SU-DHL-6 (cell line): ENCODE results near the gene GRIK4.

Source experiments
- H2AFZ ChIP-seq: fragments of 200-600 bp; sonication (generic); 2 replicates; pipeline ENCODE4 v1.6.1; 2014; ENCODE audit warnings: low read depth, mild to moderate bottlenecking, moderate library complexity, mixed read lengths, antibody characterized with exemption, low read length; ENCODE audit not compliant: severe bottlenecking
- H3F3A ChIP-seq: fragments of 200-600 bp; shearing (Covaris generic); 2 replicates; pipeline ENCODE4 v1.6.0; 2016; ENCODE audit warnings: antibody characterized with exemption, mild to moderate bottlenecking; ENCODE audit not compliant: insufficient read depth
- H3K27ac ChIP-seq: fragments of 200-600 bp; sonication (generic); 2 replicates; pipeline ENCODE4 v1.5.1; 2016; ENCODE audit warnings: low read depth, mild to moderate bottlenecking, low read length, moderate library complexity, mixed read lengths
- H3K27me3 ChIP-seq: fragments of 200-600 bp; sonication (generic), shearing (Covaris generic); 2 replicates; pipeline ENCODE4 v1.6.0; 2014; ENCODE audit warnings: mild to moderate bottlenecking, low read length
- H3K36me3 ChIP-seq: fragments of 200-600 bp; sonication (generic); 2 replicates; pipeline ENCODE4 v1.6.1; 2014; ENCODE audit warnings: mild to moderate bottlenecking, low read length, mixed read lengths
- H3K4me2 ChIP-seq: fragments of 300-600, 200-600 bp; shearing (Covaris generic), sonication (generic); 2 replicates; pipeline ENCODE4 v1.6.0; 2014; ENCODE audit warnings: low read length, low read depth, mild to moderate bottlenecking; ENCODE audit not compliant: poor library complexity, severe bottlenecking
- H3K4me3 ChIP-seq: fragments of 200-600 bp; sonication (generic); 2 replicates; pipeline ENCODE4 v1.5.1; 2014; ENCODE audit warnings: antibody characterized with exemption, low read length, mild to moderate bottlenecking, mixed read lengths; ENCODE audit not compliant: insufficient read depth, poor library complexity, severe bottlenecking
- H3K79me2 ChIP-seq: fragments of 200-600 bp; sonication (generic); 2 replicates; pipeline ENCODE4 v1.6.1; 2014; ENCODE audit warnings: mild to moderate bottlenecking, low read length, moderate library complexity; ENCODE audit not compliant: insufficient read depth
- H3K9ac ChIP-seq: fragments of 200-600 bp; sonication (generic); 2 replicates; pipeline ENCODE4 v1.7.0; 2014; ENCODE audit warnings: mild to moderate bottlenecking, low read length
- H3K9me2 ChIP-seq: fragments of 200-600 bp; sonication (generic); replicated peaks from 2 replicates; pipeline ENCODE4 v1.6.1; 2014; ENCODE audit warnings: low read length; ENCODE audit not compliant: insufficient read depth
- H3K9me3 ChIP-seq: fragments of 200-600 bp; sonication (generic); 2 replicates; pipeline ENCODE4 v1.6.1; 2014; ENCODE audit warnings: low read length, mixed read lengths; ENCODE audit not compliant: insufficient read depth
- H4K20me1 ChIP-seq: fragments of 200-600 bp; sonication (generic); 2 replicates; pipeline ENCODE4 v1.6.1; 2014; ENCODE audit warnings: low read depth, mild to moderate bottlenecking, antibody characterized with exemption, low read length, moderate library complexity, mixed read lengths
- CTCF ChIP-seq: fragments of 200-600 bp; sonication (generic); IDR thresholded peaks from one replicate; pipeline ENCODE4 v1.5.1; 2017; ENCODE audit warnings: antibody characterized with exemption, mild to moderate bottlenecking, low read length, moderate library complexity; ENCODE audit not compliant: insufficient read depth, poor library complexity, severe bottlenecking
- EZH2phosphoT487 ChIP-seq: fragments of 200-600 bp; sonication (generic), shearing (Covaris generic); conservative IDR thresholded peaks from 2 replicates; pipeline ENCODE4 v1.6.1; 2018; ENCODE audit warnings: mild to moderate bottlenecking, antibody characterized with exemption, low read length, moderate library complexity, mixed read lengths

The GRIK4 gene

GRCh38 chr11:121035780-121036179 lies 524.2 kb downstream of the GRIK4 start:
- TF ChIP-seq EZH2phosphoT487: no peak
- TF ChIP-seq CTCF: no peak
- no peaks in the 10 kb centered on the region for H3K27me3 ChIP-seq
- H3K79me2 ChIP-seq: no peaks in the 10 kb centered on the region
- H3F3A ChIP-seq: no peaks in the 10 kb centered on the region; the same call in 1 of the 2 replicates
- no peaks in the 10 kb centered on the region for H3K36me3 ChIP-seq
- no peak overlapping the region for H3K27ac ChIP-seq
- no peaks in the 10 kb centered on the region for H3K9me3 ChIP-seq
- no peak overlapping the region for H3K4me3 ChIP-seq
- H2AFZ ChIP-seq: no peak overlapping the region
- no peak overlapping the region for H3K4me2 ChIP-seq
- no peaks in the 10 kb centered on the region for H3K9me2 ChIP-seq
- 0 out of 2 replicates have a peak, but pooled peaks cover 12% of the 10 kb centered on the region for H4K20me1 ChIP-seq
- no peak overlapping the region for H3K9ac ChIP-seq

- TF ChIP-seq CTCF (no peak), EZH2phosphoT487 (no peak)
- no peak overlapping the region for H3K4me2 ChIP-seq
- no peaks in the 10 kb centered on the region for H3K79me2 ChIP-seq
Measured at GRCh38 chr11:121037016-121037415, 525.5 kb downstream of the GRIK4 start.

More at GRCh38 chr11:121037016-121037415, 525.5 kb downstream of the GRIK4 start:
- H3F3A ChIP-seq: no peaks in the 10 kb centered on the region; the same call in 1 of the 2 replicates
- no peak overlapping the region for H3K4me3 ChIP-seq
- no peaks in the 10 kb centered on the region for H3K9me2 ChIP-seq
- no peak overlapping the region for H2AFZ ChIP-seq
- H3K27me3 ChIP-seq: no peaks in the 10 kb centered on the region
- H3K36me3 ChIP-seq: no peaks in the 10 kb centered on the region
- H3K9me3 ChIP-seq: no peaks in the 10 kb centered on the region
- no peak overlapping the region for H3K27ac ChIP-seq
- H4K20me1 ChIP-seq: 0 out of 2 replicates have a peak, but pooled peaks cover 12% of the 10 kb centered on the region
- H3K9ac ChIP-seq: no peak overlapping the region
